HG03039 (cell line): ENCODE results near the gene HSPA12A.
"Not testable (repeated sequence)": the region's sequence is repeated elsewhere in the genome, so short reads cannot be mapped to it uniquely, and the experiment has no call there.

Experiments
- ATAC-seq: cut with Tn5 transposase; IDR thresholded peaks from one replicate; pipeline ENCODE4 v1.9.1; 2021; ENCODE audit warnings: mild to moderate bottlenecking, moderate library complexity; ENCODE audit not compliant: unreplicated experiment

The HSPA12A gene

GRCh38 chr10:116719804-116720203 lies 22.6 kb downstream of the HSPA12A start:
- ATAC-seq, result no peak

- ATAC-seq, result no peak
Measured at GRCh38 chr10:116718058-116718457, 24.3 kb downstream of the HSPA12A start.

GRCh38 chr10:116716381-116716780 lies 26.0 kb downstream of the HSPA12A start:
- no peak for ATAC-seq

GRCh38 chr10:116715839-116716377 lies 26.5 kb downstream of the HSPA12A start:
- no peak for ATAC-seq

- ATAC-seq, result no peak
Measured at GRCh38 chr10:116715341-116715740, 27.0 kb downstream of the HSPA12A start.

GRCh38 chr10:116713846-116714245 lies 28.5 kb downstream of the HSPA12A start:
- ATAC-seq, result no peak

- ATAC-seq, result no peak
Measured at GRCh38 chr10:116712989-116713543, 29.3 kb downstream of the HSPA12A start.

GRCh38 chr10:116712519-116712918 lies 29.8 kb downstream of the HSPA12A start:
- no peak for ATAC-seq

GRCh38 chr10:116711803-116712202 lies 30.6 kb downstream of the HSPA12A start:
- ATAC-seq, result not testable (repeated sequence)

GRCh38 chr10:116710076-116710475 lies 32.3 kb downstream of the HSPA12A start:
- ATAC-seq, result no peak

- no peak for ATAC-seq
Measured at GRCh38 chr10:116708877-116709276, 33.5 kb downstream of the HSPA12A start.

DNA sequence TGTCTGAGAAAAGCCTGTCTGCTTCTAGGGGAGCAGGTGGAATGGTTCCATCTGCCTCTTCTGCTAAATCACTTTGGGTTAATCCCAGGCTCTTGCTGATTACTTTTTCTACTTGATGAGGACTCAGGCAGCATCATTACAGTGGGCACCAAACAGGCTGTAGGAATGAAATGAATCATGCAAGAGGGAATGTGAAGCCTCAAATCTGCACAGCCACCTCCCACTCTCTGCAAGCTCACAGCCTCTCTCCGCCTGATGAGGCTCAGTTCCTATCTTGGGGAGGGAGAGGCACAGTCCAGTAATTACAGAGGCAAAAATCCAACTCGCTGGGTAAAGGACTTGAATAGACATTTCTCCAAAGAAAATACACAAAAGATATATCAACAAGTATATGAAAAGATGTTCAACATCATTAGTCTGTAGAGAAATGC lies 34.0 kb downstream of the HSPA12A start:
- ATAC-seq, result no peak

- no peak for ATAC-seq
Measured at GRCh38 chr10:116707981-116708380, 34.4 kb downstream of the HSPA12A start.

- no peak for ATAC-seq
Measured at GRCh38 chr10:116706281-116706680, 36.1 kb downstream of the HSPA12A start.

DNA sequence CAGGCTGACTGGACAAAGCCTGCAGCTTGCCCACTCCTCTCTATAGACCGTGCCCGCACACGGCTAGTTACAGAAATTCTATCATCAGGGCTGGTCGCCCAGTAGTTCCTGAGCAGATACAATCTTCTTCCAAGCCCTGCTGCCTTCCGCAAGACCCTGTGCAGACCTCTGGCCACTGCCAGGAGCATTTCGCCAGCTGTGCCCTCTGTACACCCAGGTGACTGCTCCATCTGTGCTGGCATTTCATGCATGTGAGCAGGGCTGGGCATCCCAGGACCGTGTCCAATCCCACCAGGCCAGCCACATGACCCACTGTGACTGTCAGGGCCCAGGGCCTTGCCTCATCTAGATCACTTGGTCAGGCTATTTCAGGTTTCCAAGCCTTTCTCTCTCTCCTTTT lies 36.9 kb downstream of the HSPA12A start:
- no peak for ATAC-seq

- ATAC-seq, result no peak
Measured at GRCh38 chr10:116704926-116705325, 37.4 kb downstream of the HSPA12A start.

DNA sequence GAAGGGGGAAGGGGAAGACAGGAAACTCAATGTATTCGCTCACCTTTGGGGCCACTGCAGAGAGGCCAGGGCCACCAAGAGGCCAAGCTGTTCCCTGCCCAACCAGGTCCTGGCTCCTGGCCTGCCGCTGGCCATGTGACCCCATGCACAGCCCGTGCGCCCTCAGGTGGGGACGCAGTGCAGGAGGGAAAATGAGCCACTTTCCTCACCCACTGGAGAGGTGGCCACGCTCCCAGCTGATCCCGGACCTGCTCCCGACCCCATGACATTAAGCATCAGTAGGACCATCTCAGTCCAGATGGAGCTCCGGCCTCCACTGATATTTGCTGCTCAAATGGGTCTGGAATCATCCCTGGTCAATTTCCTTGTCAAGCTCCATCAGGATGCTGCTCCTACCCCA lies 40.2 kb downstream of the HSPA12A start:
- ATAC-seq, result no peak

DNA sequence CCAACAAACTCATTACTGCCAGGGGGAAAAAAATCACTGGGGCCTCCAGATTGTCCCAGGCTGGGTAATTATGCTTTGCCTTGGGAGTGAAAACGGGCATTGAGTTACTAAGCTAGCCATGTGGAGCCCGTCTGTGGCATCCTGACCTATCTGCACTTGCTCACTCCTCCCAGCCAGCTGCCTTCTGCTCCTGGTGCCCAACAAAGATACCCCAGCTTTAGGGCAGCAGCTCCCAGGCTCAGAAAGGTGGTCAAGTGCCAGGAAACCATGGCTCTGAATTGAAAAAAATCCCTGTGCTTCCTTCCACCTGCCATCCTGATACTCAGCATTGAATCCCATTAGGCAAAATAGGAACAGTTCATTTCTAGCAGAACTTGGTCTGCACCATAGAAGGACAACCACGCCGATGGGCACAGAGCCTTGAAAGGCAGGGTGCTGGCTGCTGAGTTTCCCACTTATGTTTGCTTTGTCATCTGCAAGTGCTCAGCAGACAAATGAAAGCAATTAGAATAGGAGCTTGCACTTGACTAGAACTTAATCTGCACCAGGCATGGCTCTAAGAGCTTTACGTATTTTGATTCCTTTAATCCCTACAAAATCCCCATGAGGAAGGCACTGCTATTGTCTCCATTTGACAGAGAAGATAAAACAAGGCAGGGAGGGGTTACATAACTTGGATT lies 42.8 kb downstream of the HSPA12A start:
- no peak for ATAC-seq

GRCh38 chr10:116699049-116699448 lies 43.3 kb downstream of the HSPA12A start:
- no peak for ATAC-seq

DNA sequence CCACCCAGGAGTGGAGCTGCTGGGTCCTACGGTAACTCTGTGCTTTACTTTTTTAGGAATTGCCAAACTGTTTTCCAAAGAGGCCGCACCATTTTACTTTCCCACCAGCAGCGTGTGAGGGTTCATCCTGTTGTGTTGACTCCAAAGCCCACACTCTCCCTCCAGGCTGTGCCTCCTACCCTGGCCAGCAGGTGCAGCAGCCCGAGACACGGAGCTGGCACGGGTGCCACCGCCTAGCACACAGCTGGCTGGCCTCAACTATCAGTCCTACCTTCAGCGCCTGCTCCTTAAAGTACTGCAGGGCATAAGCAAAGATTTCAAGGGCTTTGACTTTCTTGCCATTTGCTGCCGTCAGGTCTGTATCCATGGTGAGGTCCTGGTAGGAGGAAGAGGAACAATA lies 44.0 kb downstream of the HSPA12A start:
- ATAC-seq, result no peak

DNA sequence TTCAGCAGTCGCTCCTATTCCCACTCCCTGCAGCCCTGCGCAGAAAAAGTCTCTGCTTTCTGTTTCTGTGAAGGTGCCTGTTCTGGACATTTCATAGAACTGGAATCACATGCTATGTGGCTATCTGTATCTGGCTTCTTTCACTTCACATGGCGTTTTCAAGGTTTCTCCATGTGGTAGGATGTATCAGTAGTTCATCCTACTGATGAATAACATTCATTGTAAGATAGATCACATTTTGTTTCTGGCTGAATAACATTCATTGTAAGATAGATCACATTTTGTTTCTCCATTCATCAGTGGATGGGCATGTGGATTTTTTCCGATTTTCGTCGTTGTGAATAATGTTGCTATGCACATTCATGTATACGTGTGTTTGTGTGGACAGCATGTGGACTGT lies 44.5 kb downstream of the HSPA12A start:
- no peak for ATAC-seq

DNA sequence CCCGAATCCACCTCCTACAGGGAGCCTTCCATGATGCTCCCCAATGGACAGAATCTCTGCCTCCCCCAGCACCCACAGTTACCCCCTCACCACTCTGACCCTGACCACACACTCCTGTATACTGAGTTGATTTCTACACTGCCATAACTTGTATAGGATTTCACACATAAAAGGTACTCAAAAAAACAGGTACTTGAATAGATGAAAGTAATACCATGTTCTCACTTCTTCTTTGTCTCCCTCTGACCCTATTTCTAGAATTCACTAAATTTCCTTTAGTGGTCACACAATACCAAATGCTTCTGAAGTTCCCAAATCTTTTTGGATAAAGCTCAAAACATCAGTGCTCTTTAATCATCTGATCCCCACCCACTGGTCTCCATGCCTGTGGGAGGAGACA lies 45.4 kb downstream of the HSPA12A start:
- no peak for ATAC-seq

DNA sequence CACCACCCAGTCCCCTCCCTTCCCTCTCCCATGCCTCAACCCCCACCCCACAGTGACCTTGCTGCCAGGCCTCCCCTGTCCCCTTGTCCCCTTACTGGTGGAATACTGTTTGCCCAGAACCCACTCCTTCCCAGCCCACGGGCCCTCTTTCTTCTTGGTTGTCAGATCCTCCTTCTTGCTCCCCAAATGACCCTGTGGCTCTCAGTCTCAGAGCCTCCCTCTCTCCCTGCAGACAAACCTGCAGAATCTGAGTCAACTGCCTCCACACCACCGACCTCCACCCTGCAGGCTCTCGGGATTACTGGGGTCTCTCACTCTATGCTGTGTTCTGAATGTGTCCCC lies 47.5 kb downstream of the HSPA12A start:
- no peak for ATAC-seq
